Stomach (tissue), 9 donors: ENCODE results near the gene ABCA9. TPM values are rescaled to one million over a fixed set of nuclear protein-coding genes. Genes with fewer than 3 reads are reported as not detected.
"Not testable (repeated sequence)": the region's sequence is repeated elsewhere in the genome, so short reads cannot be mapped to it uniquely, and the experiment has no call there.

Experiments used
- DNase-seq, 2 donors: peaks; one replicate each; pipeline versions ENCODE4 v3.0.0 to v3.0.0-alpha.2; 2013 to 2019
- H3K27ac ChIP-seq, 5 donors: fragments of 200-600 bp in 4 of 5; sonication (generic) in 4 of 5; one replicate each; pipeline ENCODE4 v1.5.1; 2013 to 2019; ENCODE audit warnings: mild to moderate bottlenecking in 1 of 5, moderate library complexity in 1 of 5
- H3K27me3 ChIP-seq, 3 donors: fragments of 200-600 bp; sonication (generic); one replicate each; pipeline ENCODE4 v1.5.1; 2017 to 2019; ENCODE audit warnings: mixed run types in 1 of 3
- H3K36me3 ChIP-seq, 4 donors: fragments of 200-600 bp; sonication (generic); 1 replicate in 3 of 4; 2 replicates in 1 of 4; pipeline ENCODE4 v1.5.1; 2016 to 2019
- H3K4me1 ChIP-seq, 4 donors: fragments of 200-600 bp; sonication (generic); one replicate each; pipeline ENCODE4 v1.5.1; 2016 to 2019
- H3K4me3 ChIP-seq, 4 donors: fragments of 200-600 bp; sonication (generic) in 3 of 4; one replicate each; pipeline ENCODE4 v1.5.1; 2016 to 2019; ENCODE audit warnings: mild to moderate bottlenecking in 1 of 4
- H3K9me3 ChIP-seq, 4 donors: fragments of 200-600 bp; sonication (generic); one replicate each; pipeline ENCODE4 v1.5.1; 2016 to 2019
- CTCF ChIP-seq, 7 experiments: fragments of 450-650 bp in 4 of 7; fragments of 200-600 bp in 3 of 7; sonication (generic) in 3 of 7; IDR thresholded peaks; one replicate each; pipeline ENCODE4 v1.5.1; 2016 to 2019; ENCODE audit warnings: antibody characterized with exemption in 7 of 7, control low read depth in 2 of 7, mild to moderate bottlenecking in 1 of 7
- EP300 ChIP-seq: sonication (generic); formaldehyde crosslinking; IDR thresholded peaks from one replicate; pipeline ENCODE4 v1.6.1; 2017; ENCODE audit warnings: antibody characterized with exemption
- POLR2A ChIP-seq, 4 donors: fragments of 450-650 bp; IDR thresholded peaks; one replicate each; pipeline ENCODE4 v1.6.1; 2016; ENCODE audit warnings: antibody characterized with exemption in 4 of 4, control low read depth in 2 of 4, mild to moderate bottlenecking in 1 of 4, moderate library complexity in 1 of 4
- POLR2AphosphoS5 ChIP-seq, 3 donors: sonication (generic); formaldehyde crosslinking; IDR thresholded peaks; one replicate each; pipeline ENCODE4 v1.6.1; 2016; ENCODE audit warnings: antibody characterized with exemption in 3 of 3
- WGBS, 5 donors: extraction: QIAGEN DNeasy Blood & Tissue Kit in 3 of 5; methylation state at CpG; one replicate each; pipeline versions ENCODE4 v1.1.5 to v1.1.7; 2013 to 2018; 5-methylcytosine and 5-hydroxymethylcytosine counted together
- intact Hi-C: fragments of 100-400 bp; cut with DNase I; formaldehyde crosslinking; loops from one replicate; pipeline ENCODE4 v1.15.1; 2023; ENCODE audit warnings: low total_unique reads
- polyA plus RNA-seq, 3 donors: library from polyadenylated mRNA; stranded (reverse); fragments of 200-250 nt; gene quantifications; one replicate each; pipeline ENCODE4 v1.2.3, GENCODE V29; 2013
- total RNA-seq, 5 donors: library from RNA; depleted of rRNA; stranded (reverse); fragments of >200 nt; gene quantifications; one replicate each; pipeline versions ENCODE4 v1.1.0 to v1.2.3, GENCODE V29; 2014 to 2016
- donor health status: healthy with polysubstance abuse.
- donor health status: Bipolar disorder and iron deficiency.
- donor health status: healthy.

Gene ABCA9
- total and polyA plus RNA-seq, 8 donors = 1.4 to 38.5 (median 5.0) TPM

- intact Hi-C loops = no loop called here
- WGBS, 5 donors = 61 to 77% (median 71%) methylated on average over 9 of the region's 9 CpGs
These were observed 99.4 kb downstream of the ABCA9 start for GRCh38 chr17:68961214-68961882.

GRCh38 chr17:68959117-68959516 is 101.6 kb downstream of the ABCA9 start:
- 70 to 98% (median 96%) methylated on average over 2 of the region's 2 CpGs for WGBS, 5 donors
- H3K4me3 ChIP-seq, intact Hi-C loops: not testable (repeated sequence)

More at GRCh38 chr17:68961214-68961882, 99.4 kb downstream of the ABCA9 start:
- TF ChIP-seq POLR2A (IDR thresholded peaks at IDR 0.05) (no peak), CTCF (IDR thresholded peaks at IDR 0.05) (no peak), EP300 (no peak)
- H3K4me1 ChIP-seq = no peaks in the 10 kb centered on the region
- H3K36me3 ChIP-seq = no peaks in the 10 kb centered on the region
- H3K27me3 ChIP-seq = no peaks in the 10 kb centered on the region
- no peak overlapping the region for H3K4me3 ChIP-seq
- no peaks in the 10 kb centered on the region for H3K9me3 ChIP-seq
- no peak for DNase-seq
- no peak overlapping the region for H3K27ac ChIP-seq

GRCh38 chr17:68957944-68958343 is 102.8 kb downstream of the ABCA9 start:
- Histone ChIP-seq H3K36me3 (no peaks in the 10 kb centered on the region), H3K4me1 (no peaks in the 10 kb centered on the region), H3K27me3 (no peaks in the 10 kb centered on the region), H3K9me3 (no peaks in the 10 kb centered on the region), H3K4me3 (no peak overlapping the region), H3K27ac (no peak overlapping the region)
- TF ChIP-seq POLR2A (IDR thresholded peaks at IDR 0.05) (no peak), POLR2AphosphoS5 (IDR thresholded peaks at IDR 0.05) (no peak), EP300 (no peak), CTCF (IDR thresholded peaks at IDR 0.05) (no peak)
- no peak for DNase-seq
- intact Hi-C loops = no loop called here
- WGBS, 5 donors = 88 to 100% (median 97%) methylated on average over 1 of the region's 1 CpG

More at GRCh38 chr17:68959117-68959516, 101.6 kb downstream of the ABCA9 start:
- not testable (repeated sequence) for H3K4me1 ChIP-seq, H3K27ac ChIP-seq, H3K27me3 ChIP-seq, H3K9me3 ChIP-seq, DNase-seq, H3K36me3 ChIP-seq

- Histone ChIP-seq H3K4me3 (peak within 1 kb of the TSS; percentile 9 to 41 (median 31)), H3K4me1 (no peaks in the 10 kb centered on the region), H3K27me3 (no peaks in the 10 kb centered on the region), H3K36me3 (no peaks in the 10 kb centered on the region), H3K9me3 (no peaks in the 10 kb centered on the region), H3K27ac (peak within 1 kb of the TSS in 4 of 5 donors; percentile 9 to 63 (median 24))
- no peak for TF ChIP-seq CTCF (IDR thresholded peaks at IDR 0.05)
- TF ChIP-seq POLR2AphosphoS5 (IDR thresholded peaks at IDR 0.05) = no peak
- TF ChIP-seq POLR2A (IDR thresholded peaks at IDR 0.05) = no peak
- no peak for TF ChIP-seq EP300
- intact Hi-C loops = no loop called here
- WGBS, 5 donors = 22 to 43% (median 29%) methylated on average over 4 of the region's 4 CpGs
- peak in 1 of 2 donors; percentile 70 for DNase-seq
These were observed 105.4 kb downstream of the ABCA9 start, which contains the start of gene ABCA8 for GRCh38 chr17:68955181-68955841. TSS of gene ABCA8 (minus strand) at chr17:68955392. CDS start at chr17:68942034, 13,358 bp downstream.
